NCI-H510A (cell line): ENCODE results near the gene SYNDIG1.

ENCODE experiments used
- DNase-seq: peaks from one replicate; lab custom pipeline; 2025; lab: John Stamatoyannopoulos, UW

SYNDIG1 gene

GRCh38 chr20:24528583-24529368 lies 59.3 kb downstream of the SYNDIG1 start:
- no peak for DNase-seq

DNA sequence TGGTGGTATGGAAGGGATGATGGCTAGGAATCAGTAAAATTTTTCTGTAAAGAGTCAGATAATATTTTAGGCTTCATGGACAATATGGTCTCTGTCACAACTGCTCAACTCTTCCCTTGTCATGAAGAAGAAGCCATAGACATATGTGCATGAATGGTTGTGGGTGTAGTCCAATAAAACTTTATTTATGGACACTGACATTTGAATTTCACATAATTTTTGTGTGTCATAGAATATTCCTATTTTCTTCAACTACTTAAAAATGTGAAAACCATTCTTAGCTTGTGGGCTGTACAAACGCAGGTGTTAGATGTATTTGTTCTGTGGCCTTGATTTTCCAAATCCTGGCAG lies 59.9 kb downstream of the SYNDIG1 start:
- no peak for DNase-seq

DNA sequence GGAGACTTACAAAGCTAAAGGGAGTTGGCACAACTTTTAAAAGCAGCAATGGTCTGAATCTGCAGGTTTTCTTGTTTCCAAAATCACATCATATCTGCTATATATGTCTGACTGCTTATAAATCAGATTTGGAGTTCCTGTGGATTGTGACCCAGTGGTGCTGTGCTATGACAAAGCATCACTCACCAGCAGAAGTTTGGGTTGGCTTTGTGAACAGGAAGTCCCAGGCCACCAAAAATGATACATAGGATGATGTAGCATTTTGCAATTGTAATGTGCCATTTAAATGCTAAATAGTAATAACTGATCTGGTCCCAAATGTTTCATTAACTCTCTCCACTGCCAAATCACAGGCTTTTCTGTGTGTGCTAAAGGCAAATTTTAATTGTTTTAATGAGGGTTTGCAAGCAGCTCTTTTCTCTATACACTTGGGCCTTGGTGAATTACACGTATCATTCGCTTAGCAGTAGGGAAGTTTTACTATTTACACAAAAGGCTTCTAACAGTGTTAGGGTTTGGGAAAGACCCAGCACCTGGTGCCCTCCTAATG lies 60.8 kb downstream of the SYNDIG1 start:
- no peak for DNase-seq

DNA sequence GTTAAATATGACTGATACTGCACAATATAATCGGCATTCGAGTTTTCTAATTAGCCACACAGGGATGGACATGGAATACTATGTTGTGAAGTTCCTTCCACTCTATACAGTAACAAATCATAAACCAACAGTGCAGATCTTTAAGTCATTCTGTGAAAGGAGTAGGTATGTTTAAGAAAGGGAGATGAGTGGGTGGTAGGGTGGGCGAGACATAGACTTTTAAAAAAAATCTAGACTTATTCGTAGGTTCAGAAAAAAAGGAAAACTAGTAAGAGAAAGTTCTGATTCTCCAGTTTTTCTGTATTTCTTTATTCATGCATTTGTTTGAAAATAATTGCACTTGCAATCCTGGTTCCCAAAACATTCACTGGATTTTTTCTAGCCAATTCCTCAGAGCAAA lies 61.8 kb downstream of the SYNDIG1 start:
- no peak for DNase-seq

DNA sequence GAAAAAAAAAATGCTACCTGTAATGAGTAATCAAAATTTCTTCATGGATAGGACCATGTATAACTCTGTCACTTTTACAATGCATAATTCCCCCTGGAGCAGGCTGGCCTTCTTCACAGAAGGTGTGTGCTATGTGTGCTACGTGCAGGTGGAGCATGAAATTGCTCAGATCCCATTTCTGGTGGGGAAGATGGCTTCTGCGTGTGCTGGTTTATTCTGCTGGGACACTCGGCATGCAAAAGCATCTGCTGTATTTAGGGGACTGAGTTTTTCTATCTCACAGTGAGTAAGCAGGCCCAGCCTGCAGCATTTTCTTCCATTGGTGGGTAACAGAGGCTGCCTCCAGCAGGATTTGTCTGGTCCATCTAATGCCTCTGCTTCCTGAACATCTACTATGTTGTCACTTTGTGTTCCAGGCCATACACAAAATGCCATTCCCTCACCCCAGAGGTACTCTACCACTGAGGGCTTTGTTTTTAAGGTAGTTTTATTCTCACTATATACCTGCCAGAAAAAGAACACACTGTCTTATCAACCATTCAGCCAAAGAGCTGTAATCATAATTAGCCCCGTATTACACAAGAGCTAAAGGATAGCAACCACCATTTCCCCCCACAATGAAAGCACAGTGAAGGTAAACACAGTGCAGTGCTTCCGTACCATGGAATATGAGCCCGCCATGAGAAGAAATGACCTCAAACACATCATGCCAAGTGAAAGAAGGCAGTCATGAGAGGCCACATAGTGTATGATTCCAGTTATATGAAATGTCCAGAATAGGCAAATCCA lies 62.4 kb downstream of the SYNDIG1 start:
- DNase-seq, result no peak

DNA sequence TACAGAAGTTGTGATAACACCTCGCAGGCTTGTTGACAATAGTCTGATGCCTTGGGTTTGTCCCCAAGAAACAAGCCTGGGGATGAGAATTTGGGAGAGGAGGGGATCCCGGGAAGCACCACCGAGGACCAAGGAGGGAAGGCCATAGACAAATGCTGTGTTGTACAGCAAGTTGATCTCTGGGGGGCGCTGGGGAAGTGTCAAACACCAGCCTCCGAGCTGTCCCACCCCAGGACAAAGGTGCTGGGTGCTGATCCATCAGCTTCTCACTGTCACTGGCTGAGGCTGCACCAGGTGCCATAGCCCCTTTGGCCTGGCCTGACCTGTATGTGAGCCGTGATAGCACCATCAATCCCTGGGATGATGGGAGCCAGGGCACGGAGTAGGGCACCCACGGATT lies 64.0 kb downstream of the SYNDIG1 start:
- no peak for DNase-seq

DNA sequence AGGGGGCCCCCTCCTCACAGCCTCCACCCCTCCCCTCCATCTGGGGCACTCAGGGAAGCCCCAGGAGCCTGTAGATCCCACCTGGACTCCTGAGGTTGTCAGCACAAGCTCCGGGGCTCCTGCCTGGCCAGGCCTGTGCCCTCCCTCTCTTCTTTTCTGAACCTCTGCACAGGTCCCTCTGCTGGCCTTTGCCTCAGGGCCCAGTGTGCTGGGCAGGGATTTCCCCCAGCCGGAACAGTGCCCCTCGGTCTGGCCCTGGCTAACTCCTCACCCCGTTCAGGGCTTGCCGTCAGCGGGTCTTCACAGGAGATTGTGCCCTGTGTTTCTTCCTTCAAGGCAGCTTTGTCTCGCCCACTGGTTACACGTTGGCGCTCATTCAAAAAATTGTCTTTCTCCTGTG lies 64.9 kb downstream of the SYNDIG1 start:
- no peak for DNase-seq

GRCh38 chr20:24535941-24536730 lies 66.7 kb downstream of the SYNDIG1 start:
- DNase-seq, result no peak

DNA sequence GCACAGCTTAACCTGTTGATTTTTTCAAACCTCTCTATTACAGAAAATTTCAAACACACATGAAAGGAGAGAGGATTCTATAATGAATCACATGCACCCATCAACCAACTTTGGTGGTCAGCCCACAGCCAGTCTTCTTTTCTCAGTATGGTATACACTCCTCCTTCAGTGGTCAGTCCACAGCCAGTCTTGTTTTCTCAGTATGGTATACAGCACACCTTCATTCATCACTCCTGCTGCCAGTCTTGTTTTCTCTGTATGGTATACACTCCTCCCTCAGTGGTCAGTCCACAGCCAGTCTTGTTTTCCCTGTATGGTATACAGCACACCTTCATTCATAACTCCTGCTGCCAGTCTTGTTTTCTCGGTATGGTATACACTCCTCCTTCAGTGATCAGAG lies 67.8 kb downstream of the SYNDIG1 start:
- no peak for DNase-seq

DNA sequence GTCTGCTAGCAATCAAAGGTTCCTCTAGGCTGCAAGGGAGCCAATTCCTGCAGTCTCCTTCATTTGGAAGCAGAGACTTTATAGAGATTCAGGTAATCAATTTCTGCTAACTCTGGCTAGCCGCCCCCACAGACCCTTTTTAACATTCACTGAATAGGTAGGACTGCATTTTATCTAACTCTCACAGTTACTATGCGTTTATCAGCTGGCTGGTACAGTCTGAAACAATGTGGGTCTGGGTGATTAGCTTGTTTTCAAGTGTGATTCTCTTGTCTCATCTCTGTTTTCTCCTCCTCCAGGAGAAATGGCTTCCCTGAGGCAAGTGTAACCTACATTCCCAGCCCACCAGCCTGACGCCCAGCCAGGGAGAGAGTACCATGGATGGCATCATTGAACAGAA lies 73.3 kb downstream of the SYNDIG1 start:
- DNase-seq, result no peak

- no peak for DNase-seq
These were observed 73.7 kb downstream of the SYNDIG1 start for GRCh38 chr20:24543168-24543567.

GRCh38 chr20:24543741-24544140 lies 74.3 kb downstream of the SYNDIG1 start:
- DNase-seq, result no peak

- DNase-seq, result no peak
These were observed 74.9 kb downstream of the SYNDIG1 start for GRCh38 chr20:24544371-24544770.

GRCh38 chr20:24545168-24545567 lies 75.7 kb downstream of the SYNDIG1 start:
- no peak for DNase-seq

- no peak for DNase-seq
These were observed 76.9 kb downstream of the SYNDIG1 start for GRCh38 chr20:24546232-24546892.

- DNase-seq, result no peak
These were observed 78.5 kb downstream of the SYNDIG1 start for GRCh38 chr20:24547967-24548366.

DNA sequence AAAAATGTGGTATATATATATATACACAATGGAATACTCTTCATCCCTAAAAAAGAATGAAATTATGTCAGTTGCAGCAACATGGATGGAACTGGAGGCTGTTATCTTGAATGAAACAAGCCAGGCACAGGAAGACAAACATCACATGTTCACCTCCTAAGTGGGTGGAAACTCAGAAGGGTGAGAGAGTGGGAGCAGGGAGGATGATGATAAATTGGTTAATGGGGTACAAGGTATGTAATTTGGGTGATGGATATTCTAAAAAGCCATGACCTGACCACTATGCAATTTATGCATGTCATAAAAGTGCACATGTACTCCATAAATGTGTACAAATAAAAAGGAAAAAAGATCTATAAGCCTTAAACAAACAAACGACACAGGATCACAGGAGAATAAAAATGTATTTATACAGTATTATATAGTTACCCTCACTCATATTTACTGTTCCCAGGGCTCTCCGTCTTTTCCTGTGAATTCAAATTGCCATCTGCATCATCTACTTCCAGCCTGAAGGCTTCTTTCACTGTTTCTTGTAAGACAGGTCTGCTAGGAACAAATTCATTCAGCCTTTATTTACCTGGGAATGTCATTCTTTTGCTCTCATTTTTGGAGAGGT lies 89.8 kb downstream of the SYNDIG1 start:
- no peak for DNase-seq

GRCh38 chr20:24560571-24561491 lies 91.4 kb downstream of the SYNDIG1 start:
- no peak for DNase-seq

DNA sequence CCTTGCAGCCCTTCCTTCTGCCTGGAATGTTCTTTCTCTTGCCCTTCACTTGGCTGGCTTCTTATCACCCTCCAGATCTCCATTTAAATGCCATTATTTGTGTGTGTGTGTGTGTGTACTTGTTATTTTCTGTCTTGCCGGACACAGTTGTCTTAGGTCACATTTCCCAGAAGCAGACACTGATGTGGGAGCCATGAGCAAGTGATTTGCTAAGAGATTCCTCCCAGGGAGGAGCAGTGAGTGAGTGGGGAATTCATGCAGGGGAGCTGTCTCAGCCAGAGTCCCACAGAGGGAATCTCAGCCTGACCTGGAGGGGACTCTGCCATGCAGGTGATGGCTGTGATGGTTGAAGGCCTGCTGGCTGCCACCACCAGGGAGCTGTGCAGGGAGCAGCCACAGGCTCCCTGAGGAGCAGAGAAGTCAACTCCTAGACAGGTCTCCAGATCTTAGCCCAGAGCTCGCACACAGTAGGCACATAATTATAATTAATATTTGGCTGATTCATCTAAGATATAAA lies 96.5 kb downstream of the SYNDIG1 start:
- no peak for DNase-seq

- no peak for DNase-seq
These were observed 97.2 kb downstream of the SYNDIG1 start for GRCh38 chr20:24566656-24567055.
